ENCODE measurements around the gene KHNYN. TPM values are rescaled to one million over a fixed set of nuclear protein-coding genes. Genes with fewer than 3 reads are reported as not detected.
A peak's percentile ranks its signal among the peaks of the same experiment; 100 is the strongest.

Gene KHNYN
- total and polyA plus RNA-seq, 2 experiments from 2014 or later, result 2.7 to 28.1 TPM

DNA sequence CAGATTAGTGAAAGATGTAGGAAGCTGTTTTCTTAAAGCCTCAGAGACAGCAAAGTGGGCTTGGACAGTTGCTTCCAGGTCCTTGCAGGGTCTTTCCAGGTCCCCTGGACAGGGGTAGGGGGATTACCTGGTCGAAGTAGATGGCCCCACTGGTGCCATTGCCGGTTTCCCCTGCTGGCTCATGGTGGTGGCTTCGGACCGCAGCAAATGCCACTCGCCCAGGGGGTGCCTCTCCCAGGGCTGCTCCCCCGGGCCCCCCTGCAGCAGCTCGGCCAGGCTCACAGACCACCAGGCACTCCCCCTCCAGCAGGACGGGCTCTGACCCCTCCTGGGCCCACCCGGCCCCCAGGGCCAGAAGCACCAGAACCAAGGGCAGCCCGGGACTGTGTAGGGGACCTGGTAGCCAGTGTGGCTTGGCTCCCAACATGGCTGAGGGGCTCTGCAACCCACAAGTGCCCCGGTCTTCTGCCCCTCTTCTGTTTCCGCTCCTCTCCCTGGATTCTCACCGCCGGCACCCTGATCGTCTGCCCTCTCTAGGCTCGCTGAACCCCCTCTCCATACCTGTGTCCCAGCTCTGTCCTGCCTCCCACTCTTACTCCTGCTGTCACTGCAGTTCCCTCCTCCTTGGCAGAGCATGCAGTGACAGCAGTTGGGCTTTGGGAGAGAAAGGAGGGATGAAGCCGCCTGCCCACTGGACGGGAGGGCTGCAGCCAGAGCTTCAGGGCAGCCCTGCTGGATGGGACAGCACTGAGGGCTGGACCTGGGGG lies 943 bp upstream of the KHNYN start (continued):
- TF ChIP-seq, protein P1, sequence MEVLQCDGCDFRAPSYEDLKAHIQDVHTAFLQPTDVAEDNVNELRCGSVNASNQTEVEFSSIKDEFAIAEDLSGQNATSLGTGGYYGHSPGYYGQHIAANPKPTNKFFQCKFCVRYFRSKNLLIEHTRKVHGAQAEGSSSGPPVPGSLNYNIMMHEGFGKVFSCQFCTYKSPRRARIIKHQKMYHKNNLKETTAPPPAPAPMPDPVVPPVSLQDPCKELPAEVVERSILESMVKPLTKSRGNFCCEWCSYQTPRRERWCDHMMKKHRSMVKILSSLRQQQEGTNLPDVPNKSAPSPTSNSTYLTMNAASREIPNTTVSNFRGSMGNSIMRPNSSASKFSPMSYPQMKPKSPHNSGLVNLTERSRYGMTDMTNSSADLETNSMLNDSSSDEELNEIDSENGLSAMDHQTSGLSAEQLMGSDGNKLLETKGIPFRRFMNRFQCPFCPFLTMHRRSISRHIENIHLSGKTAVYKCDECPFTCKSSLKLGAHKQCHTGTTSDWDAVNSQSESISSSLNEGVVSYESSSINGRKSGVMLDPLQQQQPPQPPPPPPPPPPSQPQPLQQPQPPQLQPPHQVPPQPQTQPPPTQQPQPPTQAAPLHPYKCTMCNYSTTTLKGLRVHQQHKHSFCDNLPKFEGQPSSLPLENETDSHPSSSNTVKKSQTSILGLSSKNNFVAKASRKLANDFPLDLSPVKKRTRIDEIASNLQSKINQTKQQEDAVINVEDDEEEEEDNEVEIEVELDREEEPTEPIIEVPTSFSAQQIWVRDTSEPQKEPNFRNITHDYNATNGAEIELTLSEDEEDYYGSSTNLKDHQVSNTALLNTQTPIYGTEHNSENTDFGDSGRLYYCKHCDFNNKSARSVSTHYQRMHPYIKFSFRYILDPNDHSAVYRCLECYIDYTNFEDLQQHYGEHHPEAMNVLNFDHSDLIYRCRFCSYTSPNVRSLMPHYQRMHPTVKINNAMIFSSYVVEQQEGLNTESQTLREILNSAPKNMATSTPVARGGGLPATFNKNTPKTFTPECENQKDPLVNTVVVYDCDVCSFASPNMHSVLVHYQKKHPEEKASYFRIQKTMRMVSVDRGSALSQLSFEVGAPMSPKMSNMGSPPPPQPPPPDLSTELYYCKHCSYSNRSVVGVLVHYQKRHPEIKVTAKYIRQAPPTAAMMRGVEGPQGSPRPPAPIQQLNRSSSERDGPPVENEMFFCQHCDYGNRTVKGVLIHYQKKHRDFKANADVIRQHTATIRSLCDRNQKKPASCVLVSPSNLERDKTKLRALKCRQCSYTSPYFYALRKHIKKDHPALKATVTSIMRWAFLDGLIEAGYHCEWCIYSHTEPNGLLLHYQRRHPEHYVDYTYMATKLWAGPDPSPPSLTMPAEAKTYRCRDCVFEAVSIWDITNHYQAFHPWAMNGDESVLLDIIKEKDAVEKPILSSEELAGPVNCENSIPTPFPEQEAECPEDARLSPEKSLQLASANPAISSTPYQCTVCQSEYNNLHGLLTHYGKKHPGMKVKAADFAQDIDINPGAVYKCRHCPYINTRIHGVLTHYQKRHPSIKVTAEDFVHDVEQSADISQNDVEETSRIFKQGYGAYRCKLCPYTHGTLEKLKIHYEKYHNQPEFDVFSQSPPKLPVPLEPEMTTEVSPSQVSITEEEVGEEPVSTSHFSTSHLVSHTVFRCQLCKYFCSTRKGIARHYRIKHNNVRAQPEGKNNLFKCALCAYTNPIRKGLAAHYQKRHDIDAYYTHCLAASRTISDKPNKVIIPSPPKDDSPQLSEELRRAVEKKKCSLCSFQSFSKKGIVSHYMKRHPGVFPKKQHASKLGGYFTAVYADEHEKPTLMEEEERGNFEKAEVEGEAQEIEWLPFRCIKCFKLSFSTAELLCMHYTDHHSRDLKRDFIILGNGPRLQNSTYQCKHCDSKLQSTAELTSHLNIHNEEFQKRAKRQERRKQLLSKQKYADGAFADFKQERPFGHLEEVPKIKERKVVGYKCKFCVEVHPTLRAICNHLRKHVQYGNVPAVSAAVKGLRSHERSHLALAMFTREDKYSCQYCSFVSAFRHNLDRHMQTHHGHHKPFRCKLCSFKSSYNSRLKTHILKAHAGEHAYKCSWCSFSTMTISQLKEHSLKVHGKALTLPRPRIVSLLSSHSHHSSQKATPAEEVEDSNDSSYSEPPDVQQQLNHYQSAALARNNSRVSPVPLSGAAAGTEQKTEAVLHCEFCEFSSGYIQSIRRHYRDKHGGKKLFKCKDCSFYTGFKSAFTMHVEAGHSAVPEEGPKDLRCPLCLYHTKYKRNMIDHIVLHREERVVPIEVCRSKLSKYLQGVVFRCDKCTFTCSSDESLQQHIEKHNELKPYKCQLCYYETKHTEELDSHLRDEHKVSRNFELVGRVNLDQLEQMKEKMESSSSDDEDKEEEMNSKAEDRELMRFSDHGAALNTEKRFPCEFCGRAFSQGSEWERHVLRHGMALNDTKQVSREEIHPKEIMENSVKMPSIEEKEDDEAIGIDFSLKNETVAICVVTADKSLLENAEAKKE (CRISPR knock-in tag; IDR thresholded peaks at IDR 0.05), result no peak
- TF ChIP-seq, protein P2, sequence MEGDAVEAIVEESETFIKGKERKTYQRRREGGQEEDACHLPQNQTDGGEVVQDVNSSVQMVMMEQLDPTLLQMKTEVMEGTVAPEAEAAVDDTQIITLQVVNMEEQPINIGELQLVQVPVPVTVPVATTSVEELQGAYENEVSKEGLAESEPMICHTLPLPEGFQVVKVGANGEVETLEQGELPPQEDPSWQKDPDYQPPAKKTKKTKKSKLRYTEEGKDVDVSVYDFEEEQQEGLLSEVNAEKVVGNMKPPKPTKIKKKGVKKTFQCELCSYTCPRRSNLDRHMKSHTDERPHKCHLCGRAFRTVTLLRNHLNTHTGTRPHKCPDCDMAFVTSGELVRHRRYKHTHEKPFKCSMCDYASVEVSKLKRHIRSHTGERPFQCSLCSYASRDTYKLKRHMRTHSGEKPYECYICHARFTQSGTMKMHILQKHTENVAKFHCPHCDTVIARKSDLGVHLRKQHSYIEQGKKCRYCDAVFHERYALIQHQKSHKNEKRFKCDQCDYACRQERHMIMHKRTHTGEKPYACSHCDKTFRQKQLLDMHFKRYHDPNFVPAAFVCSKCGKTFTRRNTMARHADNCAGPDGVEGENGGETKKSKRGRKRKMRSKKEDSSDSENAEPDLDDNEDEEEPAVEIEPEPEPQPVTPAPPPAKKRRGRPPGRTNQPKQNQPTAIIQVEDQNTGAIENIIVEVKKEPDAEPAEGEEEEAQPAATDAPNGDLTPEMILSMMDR (conservative IDR thresholded peaks at IDR 0.05; ENCODE audit: low read depth in 2 of 2), result no peak

DNA sequence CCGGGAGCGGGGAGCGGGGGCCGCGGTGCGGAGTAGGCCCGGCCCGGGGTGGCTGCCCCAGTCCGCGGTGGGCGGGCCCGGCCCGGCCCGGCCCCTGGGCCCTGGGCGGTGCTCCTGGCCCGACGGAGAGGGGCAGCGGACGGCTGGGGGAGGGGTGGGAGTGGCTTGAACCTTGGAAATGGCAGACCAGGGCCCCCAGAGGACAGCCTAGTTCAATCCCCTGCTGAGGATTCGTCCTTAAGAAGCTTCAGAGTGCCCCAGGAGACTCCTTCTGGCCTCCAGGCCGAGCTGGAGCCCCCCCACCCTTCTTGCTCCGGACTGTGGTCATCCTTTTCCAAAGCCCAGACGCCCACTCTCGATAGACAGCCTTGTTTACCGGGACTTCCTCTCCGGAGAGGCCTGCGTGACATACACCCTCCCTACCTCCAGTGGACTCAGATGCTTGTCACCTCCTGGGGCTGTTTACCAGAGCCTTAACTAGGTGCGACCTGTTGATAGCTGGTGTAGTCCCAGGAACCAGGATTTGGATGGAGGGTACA lies 458 bp downstream of the KHNYN start:
- H3K79me2 ChIP-seq (replicated peaks; ENCODE audit: insufficient read depth), result no peaks in the 10 kb centered on the region
- peaks cover 26% of the 10 kb centered on the region for H3K27me3 ChIP-seq (ENCODE audit: insufficient read depth)
- no peaks in the 10 kb centered on the region for H3K36me3 ChIP-seq (ENCODE audit: insufficient read depth)
- H3K27ac ChIP-seq (ENCODE audit: low read depth), result 0 out of 2 replicates have a peak overlapping the region, but pooled peaks have one; percentile 59
- H3K4me3 ChIP-seq, result peak overlapping the region; percentile 85
- peak; percentile 59 for ATAC-seq
- H3K9me2 ChIP-seq (ENCODE audit: insufficient read depth), result no peaks in the 10 kb centered on the region
- Mint-ChIP-seq H3K4me1 (peaks cover 25% of the 10 kb centered on the region), H3K27ac (no peak overlapping the region), H3K4me3 (peak overlapping the region; percentile 83), H3K36me3 (ENCODE audit: low read depth) (peaks cover 4% of the 10 kb centered on the region; the same call in 2 of the 3 replicates), H3K27me3 (ENCODE audit: insufficient read depth, low read depth, poor library complexity) (peaks cover 18% of the 10 kb centered on the region), H3K9me3 (no peaks in the 10 kb centered on the region)
- no peaks in the 10 kb centered on the region for H4K20me1 ChIP-seq (replicated peaks; ENCODE audit: insufficient read depth)
- H3K4me1 ChIP-seq (ENCODE audit: insufficient read depth), result peaks cover 19% of the 10 kb centered on the region
- peaks cover 11% of the 10 kb centered on the region for H3F3A ChIP-seq (replicated peaks; ENCODE audit: low read depth)
- TF ChIP-seq STAT1 (IDR thresholded peaks at IDR 0.05; ENCODE audit: unreplicated experiment), result no peak
- no peak for TF ChIP-seq EZH2phosphoT487 (IDR thresholded peaks at IDR 0.05; ENCODE audit: unreplicated experiment)
- TF ChIP-seq JUNB (IDR thresholded peaks at IDR 0.05; ENCODE audit: unreplicated experiment), result no peak
- no peak for TF ChIP-seq ZNF114 (CRISPR knock-in tag; IDR thresholded peaks at IDR 0.05)
- no peak for TF ChIP-seq ZNF331 (CRISPR knock-in tag; IDR thresholded peaks at IDR 0.05; ENCODE audit: low read depth)
- no peak for TF ChIP-seq NANOG (IDR thresholded peaks at IDR 0.05; ENCODE audit: borderline replicate concordance)
- peak overlapping the region; percentile 96 for H3K4me2 ChIP-seq
- H2AFZ ChIP-seq, result peak overlapping the region; percentile 72
- DNase-seq (ENCODE audit: low spot score), result peak; percentile 68
